Measurements from ENCODE around the gene CACNB2.

The CACNB2 gene

DNA sequence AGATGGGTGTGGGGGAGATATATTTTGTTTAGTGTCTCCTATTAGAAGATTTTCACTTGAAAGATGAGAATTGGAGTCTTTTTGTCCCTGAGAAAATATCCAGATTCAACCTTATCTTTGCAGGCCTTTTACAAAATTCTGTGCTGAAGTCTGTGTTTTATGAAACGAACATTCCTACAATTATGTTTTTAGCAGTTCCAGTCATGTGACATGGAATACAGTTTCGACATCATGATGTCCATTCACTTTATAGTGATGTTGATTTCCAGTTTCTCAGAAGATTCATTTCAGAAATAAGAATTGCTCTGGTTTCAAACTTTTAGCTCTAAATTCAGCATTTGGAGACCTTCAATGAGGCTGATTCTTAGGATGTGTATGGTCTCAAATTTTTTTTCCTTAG lies 54.4 kb downstream of the CACNB2 start:
- Histone ChIP-seq H3K4me1 (ENCODE audit: control insufficient read depth in 1 of 2, insufficient read depth in 1 of 2, low read depth in 1 of 2, low read length in 1 of 2) (no peaks in the 10 kb centered on the region), H3K27me3 (no peaks in the 10 kb centered on the region), H3K4me3 (ENCODE audit: low read depth in 1 of 2, low read length in 1 of 2) (no peak overlapping the region), H3K9me3 (no peaks in the 10 kb centered on the region), H3K27ac (no peak overlapping the region), H3K36me3 (no peaks in the 10 kb centered on the region)
- TF ChIP-seq, protein P1, sequence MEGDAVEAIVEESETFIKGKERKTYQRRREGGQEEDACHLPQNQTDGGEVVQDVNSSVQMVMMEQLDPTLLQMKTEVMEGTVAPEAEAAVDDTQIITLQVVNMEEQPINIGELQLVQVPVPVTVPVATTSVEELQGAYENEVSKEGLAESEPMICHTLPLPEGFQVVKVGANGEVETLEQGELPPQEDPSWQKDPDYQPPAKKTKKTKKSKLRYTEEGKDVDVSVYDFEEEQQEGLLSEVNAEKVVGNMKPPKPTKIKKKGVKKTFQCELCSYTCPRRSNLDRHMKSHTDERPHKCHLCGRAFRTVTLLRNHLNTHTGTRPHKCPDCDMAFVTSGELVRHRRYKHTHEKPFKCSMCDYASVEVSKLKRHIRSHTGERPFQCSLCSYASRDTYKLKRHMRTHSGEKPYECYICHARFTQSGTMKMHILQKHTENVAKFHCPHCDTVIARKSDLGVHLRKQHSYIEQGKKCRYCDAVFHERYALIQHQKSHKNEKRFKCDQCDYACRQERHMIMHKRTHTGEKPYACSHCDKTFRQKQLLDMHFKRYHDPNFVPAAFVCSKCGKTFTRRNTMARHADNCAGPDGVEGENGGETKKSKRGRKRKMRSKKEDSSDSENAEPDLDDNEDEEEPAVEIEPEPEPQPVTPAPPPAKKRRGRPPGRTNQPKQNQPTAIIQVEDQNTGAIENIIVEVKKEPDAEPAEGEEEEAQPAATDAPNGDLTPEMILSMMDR (IDR thresholded peaks at IDR 0.05): no peak

DNA sequence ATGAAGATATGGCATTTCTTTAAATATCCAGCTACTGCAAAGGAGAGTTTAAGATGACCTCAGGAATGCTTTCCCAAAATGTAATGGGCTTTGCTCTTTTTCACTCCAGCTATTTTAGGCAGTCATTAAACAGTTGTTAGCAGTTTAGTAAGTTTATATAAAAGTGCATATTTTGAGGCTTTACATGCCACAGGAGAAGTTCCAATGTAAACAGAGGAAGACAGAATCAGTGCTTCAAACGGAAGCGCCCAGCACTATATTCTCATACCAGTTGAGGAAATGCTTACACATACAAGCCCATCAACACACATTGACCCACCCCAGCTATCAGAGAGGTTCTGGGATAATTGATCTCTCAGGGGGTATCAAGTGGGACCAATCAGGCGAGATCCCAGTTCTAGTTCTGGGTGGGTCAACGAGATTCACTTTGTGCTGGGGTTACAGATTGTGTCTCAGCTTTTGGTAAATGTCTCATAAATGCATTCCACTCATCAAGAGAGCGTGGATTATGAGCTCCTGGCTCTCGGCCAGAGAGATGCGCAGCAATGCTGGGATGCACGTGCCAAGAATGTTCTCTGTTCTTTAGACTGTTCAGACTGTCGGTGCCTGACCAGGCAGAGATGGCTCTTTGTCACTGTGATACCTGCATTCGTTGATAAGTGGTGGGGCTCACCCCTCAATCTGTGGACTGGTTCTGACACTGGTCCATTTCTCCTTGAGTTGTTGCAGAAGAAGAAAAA lies 55.0 kb downstream of the CACNB2 start:
- no peaks in the 10 kb centered on the region for H3K4me1 ChIP-seq (ENCODE audit: control insufficient read depth in 1 of 2, insufficient read depth in 1 of 2, low read depth in 1 of 2, low read length in 1 of 2)
- H3K4me3 ChIP-seq (ENCODE audit: low read depth in 1 of 2, low read length in 1 of 2): no peak overlapping the region
- TF ChIP-seq, protein P1 (IDR thresholded peaks at IDR 0.05): no peak
- H3K9me3 ChIP-seq: no peaks in the 10 kb centered on the region
- H3K27ac ChIP-seq: no peak overlapping the region
- H3K36me3 ChIP-seq: no peaks in the 10 kb centered on the region
- H3K27me3 ChIP-seq: no peaks in the 10 kb centered on the region

DNA sequence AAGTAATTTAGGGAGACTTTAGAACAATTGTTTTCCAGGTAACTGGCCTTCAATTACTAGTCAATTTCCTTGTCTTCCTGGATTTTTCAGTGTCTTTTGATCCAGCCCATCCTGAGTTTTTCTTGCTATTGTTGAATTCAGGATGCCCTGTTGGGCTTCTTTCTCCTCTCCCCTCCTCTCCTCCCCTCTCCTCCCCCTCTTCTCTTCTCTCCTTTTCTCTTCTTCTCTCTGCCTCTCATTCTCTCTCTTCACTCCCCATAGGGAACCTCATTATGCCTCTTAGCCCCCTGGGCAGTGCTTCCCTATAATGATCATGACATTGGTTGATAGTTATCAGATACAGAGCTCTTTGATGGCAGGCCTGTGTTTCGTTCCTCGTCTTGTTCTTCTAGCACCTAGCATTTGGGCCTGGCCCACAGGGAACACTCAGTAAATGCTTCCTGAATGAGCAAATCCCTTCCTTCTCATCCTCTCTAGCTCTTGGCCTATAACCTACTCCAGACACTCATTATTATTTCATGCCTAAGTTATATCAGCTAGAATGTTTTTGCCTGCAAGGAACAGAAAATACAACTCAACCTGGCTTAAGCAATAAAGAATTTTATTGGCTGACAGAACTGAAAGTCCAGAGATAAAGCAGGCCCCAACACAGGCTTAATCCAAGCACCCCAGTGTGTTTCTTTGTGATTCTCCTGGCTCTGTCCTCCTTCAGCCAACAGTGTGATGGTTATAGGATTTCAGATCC lies 56.8 kb downstream of the CACNB2 start:
- no peaks in the 10 kb centered on the region for H3K27me3 ChIP-seq
- H3K4me3 ChIP-seq (ENCODE audit: low read depth in 1 of 2, low read length in 1 of 2): no peak overlapping the region
- no peaks in the 10 kb centered on the region for H3K36me3 ChIP-seq
- H3K9me3 ChIP-seq: no peaks in the 10 kb centered on the region
- no peaks in the 10 kb centered on the region for H3K4me1 ChIP-seq (ENCODE audit: control insufficient read depth in 1 of 2, insufficient read depth in 1 of 2, low read depth in 1 of 2, low read length in 1 of 2)
- TF ChIP-seq, protein P1 (IDR thresholded peaks at IDR 0.05): no peak
- no peak overlapping the region for H3K27ac ChIP-seq

DNA sequence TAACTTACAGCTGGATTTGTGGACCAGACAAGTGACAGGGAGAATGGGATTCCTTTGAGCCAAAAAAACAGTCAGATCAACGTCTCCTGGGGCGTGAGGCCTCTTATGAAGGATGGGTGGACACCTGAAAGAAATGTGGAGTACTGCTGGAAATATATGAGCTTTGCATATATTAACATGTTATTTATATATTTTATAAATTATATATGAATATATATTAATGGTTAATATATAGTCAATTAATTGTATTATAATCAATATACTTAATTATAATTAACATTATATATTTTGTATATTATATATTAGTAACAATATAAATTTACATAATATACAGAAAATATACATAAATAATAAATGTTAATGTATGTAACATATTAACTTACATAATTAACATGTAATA lies 57.5 kb downstream of the CACNB2 start:
- TF ChIP-seq, protein P1 (IDR thresholded peaks at IDR 0.05): no peak
- H3K27ac ChIP-seq: no peak overlapping the region
- no peak overlapping the region for H3K4me3 ChIP-seq (ENCODE audit: low read depth in 1 of 2, low read length in 1 of 2)

DNA sequence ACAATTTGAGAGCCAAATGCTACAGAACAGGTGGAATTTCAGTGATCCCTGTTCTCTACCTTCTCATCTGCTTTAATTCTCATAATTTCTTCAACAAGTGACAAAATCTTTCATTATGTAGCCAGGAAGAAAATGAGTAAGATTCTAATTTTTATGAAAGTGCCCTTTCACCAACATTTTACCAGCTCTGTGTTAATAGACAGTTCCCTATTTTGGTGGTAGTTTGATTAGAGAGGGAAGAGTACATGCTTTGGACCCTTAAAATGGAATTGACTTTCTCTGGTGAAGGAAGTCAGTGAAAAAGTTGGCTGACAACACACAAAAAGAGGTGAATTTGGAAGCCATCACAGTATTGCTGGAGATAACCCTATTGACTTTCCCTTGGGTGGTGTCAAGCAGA lies 61.7 kb downstream of the CACNB2 start:
- TF ChIP-seq, protein P1 (IDR thresholded peaks at IDR 0.05): no peak
- H3K4me3 ChIP-seq (ENCODE audit: low read depth in 1 of 2, low read length in 1 of 2): no peak overlapping the region
- H3K4me1 ChIP-seq (ENCODE audit: control insufficient read depth in 1 of 2, insufficient read depth in 1 of 2, low read depth in 1 of 2, low read length in 1 of 2): peaks cover 0 to 5% of the 10 kb centered on the region in 2 experiments
- H3K36me3 ChIP-seq: no peaks in the 10 kb centered on the region
- H3K27ac ChIP-seq: no peak overlapping the region
- H3K27me3 ChIP-seq: no peaks in the 10 kb centered on the region
- H3K9me3 ChIP-seq: no peaks in the 10 kb centered on the region

More for the DNA sequence above, 57.5 kb downstream of the CACNB2 start:
- Histone ChIP-seq H3K9me3 (no peaks in the 10 kb centered on the region), H3K4me1 (ENCODE audit: control insufficient read depth in 1 of 2, insufficient read depth in 1 of 2, low read depth in 1 of 2, low read length in 1 of 2) (no peaks in the 10 kb centered on the region), H3K36me3 (no peaks in the 10 kb centered on the region), H3K27me3 (no peaks in the 10 kb centered on the region)
